ENCODE data around the gene ABCC11. TPM values are rescaled to one million over a fixed set of nuclear protein-coding genes. Genes with fewer than 3 reads are reported as not detected.

ABCC11 gene
- total RNA-seq, 1 donor from 2014 or later: 0.05 TPM

- Histone ChIP-seq H3K27ac (replicated peaks) (no peak overlapping the region), H3K9me3 (replicated peaks) (peaks cover 20% of the 10 kb centered on the region), H3K4me3 (no peak overlapping the region), H3K36me3 (no peaks in the 10 kb centered on the region), H3K27me3 (ENCODE audit: low read depth) (no peaks in the 10 kb centered on the region), H3K4me1 (no peaks in the 10 kb centered on the region)
- intact Hi-C loops (cut with micrococcal nuclease): no loop called here
- TF ChIP-seq CTCF (IDR thresholded peaks at IDR 0.05; ENCODE audit: borderline replicate concordance): no peak
- no peak for DNase-seq
These were observed 100.6 kb downstream of the ABCC11 start for GRCh38 chr16:48146710-48147109.

GRCh38 chr16:48146131-48146530 is 101.2 kb downstream of the ABCC11 start:
- TF ChIP-seq CTCF (IDR thresholded peaks at IDR 0.05; ENCODE audit: borderline replicate concordance): no peak
- Histone ChIP-seq H3K36me3 (no peaks in the 10 kb centered on the region), H3K27ac (replicated peaks) (no peak overlapping the region), H3K4me1 (no peaks in the 10 kb centered on the region), H3K4me3 (no peak overlapping the region), H3K27me3 (ENCODE audit: low read depth) (no peaks in the 10 kb centered on the region), H3K9me3 (replicated peaks) (peaks cover 20% of the 10 kb centered on the region)
- intact Hi-C loops (cut with micrococcal nuclease): no loop called here
- no peak for DNase-seq

GRCh38 chr16:48143812-48144368 is 103.4 kb downstream of the ABCC11 start:
- peaks cover 8% of the 10 kb centered on the region for H3K9me3 ChIP-seq (replicated peaks)
- no peaks in the 10 kb centered on the region for H3K36me3 ChIP-seq
- H3K27ac ChIP-seq (replicated peaks): no peak overlapping the region
- DNase-seq: no peak
- H3K4me3 ChIP-seq: no peak overlapping the region
- no peak for TF ChIP-seq CTCF (IDR thresholded peaks at IDR 0.05; ENCODE audit: borderline replicate concordance)
- no peaks in the 10 kb centered on the region for H3K27me3 ChIP-seq (ENCODE audit: low read depth)
- no peaks in the 10 kb centered on the region for H3K4me1 ChIP-seq
- intact Hi-C loops (cut with micrococcal nuclease): no loop called here

GRCh38 chr16:48140821-48141220 is 106.5 kb downstream of the ABCC11 start:
- intact Hi-C loops (cut with micrococcal nuclease): no loop called here
- H3K4me3 ChIP-seq: no peak overlapping the region
- H3K27me3 ChIP-seq (ENCODE audit: low read depth): no peaks in the 10 kb centered on the region
- no peak for DNase-seq
- H3K27ac ChIP-seq (replicated peaks): no peak overlapping the region
- no peak for TF ChIP-seq CTCF (IDR thresholded peaks at IDR 0.05; ENCODE audit: borderline replicate concordance)
- no peaks in the 10 kb centered on the region for H3K36me3 ChIP-seq
- peaks cover 29% of the 10 kb centered on the region for H3K4me1 ChIP-seq
- no peaks in the 10 kb centered on the region for H3K9me3 ChIP-seq (replicated peaks)

GRCh38 chr16:48139517-48139916 is 107.8 kb downstream of the ABCC11 start:
- H3K4me1 ChIP-seq: peaks cover 29% of the 10 kb centered on the region
- no peak for DNase-seq
- intact Hi-C loops (cut with micrococcal nuclease): no loop called here
- no peak overlapping the region for H3K27ac ChIP-seq (replicated peaks)
- no peak overlapping the region for H3K4me3 ChIP-seq
- H3K27me3 ChIP-seq (ENCODE audit: low read depth): no peaks in the 10 kb centered on the region
- H3K9me3 ChIP-seq (replicated peaks): no peaks in the 10 kb centered on the region
- no peak for TF ChIP-seq CTCF (IDR thresholded peaks at IDR 0.05; ENCODE audit: borderline replicate concordance)
- no peaks in the 10 kb centered on the region for H3K36me3 ChIP-seq

All from left ventricle myocardium inferior (tissue), 1 donor.